Measurements from ENCODE around the gene PDGFD.

PDGFD gene

GRCh38 chr11:104075091-104075490, 88.9 kb downstream of the PDGFD start:
- Histone ChIP-seq H3K9me3 (ENCODE audit: control insufficient read depth, low read length) (no peaks in the 10 kb centered on the region), H3K9ac (ENCODE audit: low read length) (no peak overlapping the region), H3K36me3 (ENCODE audit: control insufficient read depth, insufficient read depth, low read length, severe bottlenecking) (no peaks in the 10 kb centered on the region), H3K4me1 (ENCODE audit: control insufficient read depth, insufficient read depth, low read length) (no peaks in the 10 kb centered on the region), H3K27me3 (replicated peaks; ENCODE audit: control insufficient read depth, insufficient read depth, low read length) (no peaks in the 10 kb centered on the region), H3K4me3 (ENCODE audit: low read length) (no peak overlapping the region)
- no peak for DNase-seq (ENCODE audit: low read depth)

GRCh38 chr11:104073950-104074705, 89.8 kb downstream of the PDGFD start:
- no peaks in the 10 kb centered on the region for H3K9me3 ChIP-seq (ENCODE audit: control insufficient read depth, low read length)
- H3K4me1 ChIP-seq (ENCODE audit: control insufficient read depth, insufficient read depth, low read length): no peaks in the 10 kb centered on the region
- no peaks in the 10 kb centered on the region for H3K27me3 ChIP-seq (replicated peaks; ENCODE audit: control insufficient read depth, insufficient read depth, low read length)
- H3K9ac ChIP-seq (ENCODE audit: low read length): no peak overlapping the region
- no peak overlapping the region for H3K4me3 ChIP-seq (ENCODE audit: low read length)
- DNase-seq (ENCODE audit: low read depth): no peak
- no peaks in the 10 kb centered on the region for H3K36me3 ChIP-seq (ENCODE audit: control insufficient read depth, insufficient read depth, low read length, severe bottlenecking)

- H3K27me3 ChIP-seq (replicated peaks; ENCODE audit: control insufficient read depth, insufficient read depth, low read length): no peaks in the 10 kb centered on the region
- H3K9ac ChIP-seq (ENCODE audit: low read length): no peak overlapping the region
- H3K4me3 ChIP-seq (ENCODE audit: low read length): no peak overlapping the region
- DNase-seq (ENCODE audit: low read depth): no peak
- no peaks in the 10 kb centered on the region for H3K36me3 ChIP-seq (ENCODE audit: control insufficient read depth, insufficient read depth, low read length, severe bottlenecking)
- peaks cover 16% of the 10 kb centered on the region for H3K4me1 ChIP-seq (ENCODE audit: control insufficient read depth, insufficient read depth, low read length)
- no peaks in the 10 kb centered on the region for H3K9me3 ChIP-seq (ENCODE audit: control insufficient read depth, low read length)
Observed at GRCh38 chr11:104067534-104067933, 96.4 kb downstream of the PDGFD start.

- Histone ChIP-seq H3K9ac (ENCODE audit: low read length) (no peak overlapping the region), H3K9me3 (ENCODE audit: control insufficient read depth, low read length) (no peaks in the 10 kb centered on the region), H3K4me3 (ENCODE audit: low read length) (no peak overlapping the region), H3K4me1 (ENCODE audit: control insufficient read depth, insufficient read depth, low read length) (peaks cover 47% of the 10 kb centered on the region), H3K27me3 (replicated peaks; ENCODE audit: control insufficient read depth, insufficient read depth, low read length) (no peaks in the 10 kb centered on the region), H3K36me3 (ENCODE audit: control insufficient read depth, insufficient read depth, low read length, severe bottlenecking) (no peaks in the 10 kb centered on the region)
- no peak for DNase-seq (ENCODE audit: low read depth)
Observed at GRCh38 chr11:104064034-104064630, 99.8 kb downstream of the PDGFD start.

- H3K9me3 ChIP-seq (ENCODE audit: control insufficient read depth, low read length): no peaks in the 10 kb centered on the region
- H3K36me3 ChIP-seq (ENCODE audit: control insufficient read depth, insufficient read depth, low read length, severe bottlenecking): no peaks in the 10 kb centered on the region
- peak overlapping the region; percentile 43 for H3K9ac ChIP-seq (ENCODE audit: low read length)
- H3K27me3 ChIP-seq (replicated peaks; ENCODE audit: control insufficient read depth, insufficient read depth, low read length): no peaks in the 10 kb centered on the region
- H3K4me1 ChIP-seq (ENCODE audit: control insufficient read depth, insufficient read depth, low read length): peaks cover 42% of the 10 kb centered on the region
- H3K4me3 ChIP-seq (ENCODE audit: low read length): peak overlapping the region; percentile 25
- DNase-seq (ENCODE audit: low read depth): peak; percentile 29
Observed at GRCh38 chr11:104061853-104062521, 102.0 kb downstream of the PDGFD start.

GRCh38 chr11:104060820-104061219, 103.1 kb downstream of the PDGFD start:
- Histone ChIP-seq H3K27me3 (replicated peaks; ENCODE audit: control insufficient read depth, insufficient read depth, low read length) (no peaks in the 10 kb centered on the region), H3K9ac (ENCODE audit: low read length) (no peak overlapping the region), H3K4me1 (ENCODE audit: control insufficient read depth, insufficient read depth, low read length) (peaks cover 36% of the 10 kb centered on the region), H3K36me3 (ENCODE audit: control insufficient read depth, insufficient read depth, low read length, severe bottlenecking) (no peaks in the 10 kb centered on the region), H3K4me3 (ENCODE audit: low read length) (no peak overlapping the region), H3K9me3 (ENCODE audit: control insufficient read depth, low read length) (no peaks in the 10 kb centered on the region)
- no peak for DNase-seq (ENCODE audit: low read depth)

GRCh38 chr11:104060004-104060794, 103.7 kb downstream of the PDGFD start:
- Histone ChIP-seq H3K4me1 (ENCODE audit: control insufficient read depth, insufficient read depth, low read length) (peaks cover 36% of the 10 kb centered on the region), H3K9me3 (ENCODE audit: control insufficient read depth, low read length) (no peaks in the 10 kb centered on the region), H3K27me3 (replicated peaks; ENCODE audit: control insufficient read depth, insufficient read depth, low read length) (no peaks in the 10 kb centered on the region), H3K9ac (ENCODE audit: low read length) (peak overlapping the region; percentile 52), H3K4me3 (ENCODE audit: low read length) (no peak overlapping the region), H3K36me3 (ENCODE audit: control insufficient read depth, insufficient read depth, low read length, severe bottlenecking) (no peaks in the 10 kb centered on the region)
- peak; percentile 3 for DNase-seq (ENCODE audit: low read depth)

- DNase-seq (ENCODE audit: low read depth): no peak
- Histone ChIP-seq H3K4me3 (ENCODE audit: low read length) (no peak overlapping the region), H3K27me3 (replicated peaks; ENCODE audit: control insufficient read depth, insufficient read depth, low read length) (no peaks in the 10 kb centered on the region), H3K9ac (ENCODE audit: low read length) (no peak overlapping the region), H3K36me3 (ENCODE audit: control insufficient read depth, insufficient read depth, low read length, severe bottlenecking) (no peaks in the 10 kb centered on the region), H3K9me3 (ENCODE audit: control insufficient read depth, low read length) (no peaks in the 10 kb centered on the region), H3K4me1 (ENCODE audit: control insufficient read depth, insufficient read depth, low read length) (peaks cover 46% of the 10 kb centered on the region)
Observed at GRCh38 chr11:104058680-104059079, 105.3 kb downstream of the PDGFD start.

- H3K4me1 ChIP-seq (ENCODE audit: control insufficient read depth, insufficient read depth, low read length): peaks cover 53% of the 10 kb centered on the region
- H3K4me3 ChIP-seq (ENCODE audit: low read length): no peak overlapping the region
- no peak for DNase-seq (ENCODE audit: low read depth)
- no peaks in the 10 kb centered on the region for H3K9me3 ChIP-seq (ENCODE audit: control insufficient read depth, low read length)
- no peak overlapping the region for H3K9ac ChIP-seq (ENCODE audit: low read length)
- H3K27me3 ChIP-seq (replicated peaks; ENCODE audit: control insufficient read depth, insufficient read depth, low read length): no peaks in the 10 kb centered on the region
- no peaks in the 10 kb centered on the region for H3K36me3 ChIP-seq (ENCODE audit: control insufficient read depth, insufficient read depth, low read length, severe bottlenecking)
Observed at GRCh38 chr11:104057908-104058307, 106.0 kb downstream of the PDGFD start.

GRCh38 chr11:104055596-104055995, 108.4 kb downstream of the PDGFD start:
- Histone ChIP-seq H3K27me3 (replicated peaks; ENCODE audit: control insufficient read depth, insufficient read depth, low read length) (no peaks in the 10 kb centered on the region), H3K9me3 (ENCODE audit: control insufficient read depth, low read length) (no peaks in the 10 kb centered on the region), H3K9ac (ENCODE audit: low read length) (no peak overlapping the region), H3K4me3 (ENCODE audit: low read length) (no peak overlapping the region), H3K4me1 (ENCODE audit: control insufficient read depth, insufficient read depth, low read length) (peaks cover 43% of the 10 kb centered on the region), H3K36me3 (ENCODE audit: control insufficient read depth, insufficient read depth, low read length, severe bottlenecking) (no peaks in the 10 kb centered on the region)
- DNase-seq (ENCODE audit: low read depth): no peak

All from adipocyte (in vitro differentiated cells).